Measurements from ENCODE around the gene NKD1. TPM values are rescaled to one million over a fixed set of nuclear protein-coding genes. Genes with fewer than 3 reads are reported as not detected.
"Not testable (repeated sequence)": the region's sequence is repeated elsewhere in the genome, so short reads cannot be mapped to it uniquely, and the experiment has no call there.

NKD1 gene
- total and polyA plus RNA-seq, 8 donors, result 12.5 to 46.9 (median 37.9) TPM

DNA sequence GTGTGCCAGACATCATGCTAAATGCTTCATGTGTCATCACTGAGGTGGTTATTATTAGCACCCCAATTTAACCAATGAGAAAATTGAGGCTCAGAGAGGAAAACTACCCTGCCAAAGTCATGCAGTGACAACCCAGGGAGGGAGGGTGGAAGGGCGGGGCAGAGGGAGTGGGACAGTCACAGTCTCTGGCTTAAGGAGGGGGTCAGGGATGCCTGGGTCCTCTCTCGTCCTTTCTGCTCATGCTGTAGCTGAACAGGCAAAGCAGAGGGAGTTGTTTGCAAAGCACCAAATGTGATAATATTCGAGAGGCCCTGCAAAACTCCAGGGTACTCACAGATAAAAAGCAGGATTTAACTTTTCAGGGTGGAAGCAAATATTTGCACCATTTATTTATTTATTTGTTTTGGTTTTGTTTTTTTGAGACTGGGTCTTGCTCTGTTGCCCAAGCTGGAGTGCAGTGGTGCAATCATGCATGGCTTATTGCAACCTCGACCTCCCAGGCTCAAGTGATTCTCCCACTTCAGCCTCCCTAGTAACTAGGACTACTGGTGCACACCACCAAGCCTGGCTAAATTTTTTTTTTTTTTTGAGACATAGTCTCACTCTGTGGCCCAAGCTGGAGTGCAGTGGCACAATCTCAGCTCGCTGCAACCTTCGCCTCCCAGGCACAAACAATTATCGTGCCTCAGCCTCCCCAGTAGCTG is 47.9 kb upstream of the NKD1 start:
- Histone ChIP-seq H3K36me3 (no peaks in the 10 kb centered on the region), H3K9me3 (no peaks in the 10 kb centered on the region), H3K4me1 (no peaks in the 10 kb centered on the region), H3K27ac (no peak overlapping the region), H3K4me3 (no peak overlapping the region), H3K27me3 (peaks cover 0 to 4% of the 10 kb centered on the region in 2 donors)
- TF ChIP-seq, protein P1, sequence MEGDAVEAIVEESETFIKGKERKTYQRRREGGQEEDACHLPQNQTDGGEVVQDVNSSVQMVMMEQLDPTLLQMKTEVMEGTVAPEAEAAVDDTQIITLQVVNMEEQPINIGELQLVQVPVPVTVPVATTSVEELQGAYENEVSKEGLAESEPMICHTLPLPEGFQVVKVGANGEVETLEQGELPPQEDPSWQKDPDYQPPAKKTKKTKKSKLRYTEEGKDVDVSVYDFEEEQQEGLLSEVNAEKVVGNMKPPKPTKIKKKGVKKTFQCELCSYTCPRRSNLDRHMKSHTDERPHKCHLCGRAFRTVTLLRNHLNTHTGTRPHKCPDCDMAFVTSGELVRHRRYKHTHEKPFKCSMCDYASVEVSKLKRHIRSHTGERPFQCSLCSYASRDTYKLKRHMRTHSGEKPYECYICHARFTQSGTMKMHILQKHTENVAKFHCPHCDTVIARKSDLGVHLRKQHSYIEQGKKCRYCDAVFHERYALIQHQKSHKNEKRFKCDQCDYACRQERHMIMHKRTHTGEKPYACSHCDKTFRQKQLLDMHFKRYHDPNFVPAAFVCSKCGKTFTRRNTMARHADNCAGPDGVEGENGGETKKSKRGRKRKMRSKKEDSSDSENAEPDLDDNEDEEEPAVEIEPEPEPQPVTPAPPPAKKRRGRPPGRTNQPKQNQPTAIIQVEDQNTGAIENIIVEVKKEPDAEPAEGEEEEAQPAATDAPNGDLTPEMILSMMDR (IDR thresholded peaks at IDR 0.05), result no peak
- intact Hi-C loops (cut with DNase I), result no loop called here
- no peak for DNase-seq
- no peak for ATAC-seq

DNA sequence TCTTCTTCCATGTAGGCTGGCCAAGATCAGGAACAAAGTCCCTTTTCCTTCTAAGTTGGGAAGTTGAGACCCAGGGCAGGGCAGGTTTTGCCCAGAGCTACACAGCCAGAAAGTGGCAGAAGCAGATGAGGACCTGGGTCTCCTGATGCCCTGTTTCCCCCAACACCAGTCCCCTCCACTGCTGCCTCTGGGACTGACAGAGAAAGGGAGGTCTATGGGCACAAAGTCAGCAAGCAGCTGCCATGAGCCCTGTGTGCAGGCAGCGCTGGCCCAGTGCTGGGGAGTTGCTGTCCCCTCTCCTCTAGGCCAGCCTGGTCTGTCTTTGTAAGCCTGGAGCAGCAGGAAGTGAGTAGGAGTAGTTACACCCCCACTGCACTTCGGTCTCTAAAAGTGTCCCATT is 46.9 kb upstream of the NKD1 start:
- H3K36me3 ChIP-seq, result no peaks in the 10 kb centered on the region
- peaks cover 0 to 4% of the 10 kb centered on the region in 2 donors for H3K27me3 ChIP-seq
- no peak overlapping the region for H3K27ac ChIP-seq
- intact Hi-C loops (cut with DNase I), result no loop called here
- H3K9me3 ChIP-seq, result no peaks in the 10 kb centered on the region
- no peaks in the 10 kb centered on the region for H3K4me1 ChIP-seq
- ATAC-seq (no peak), DNase-seq (no peak)
- H3K4me3 ChIP-seq, result no peak overlapping the region
- TF ChIP-seq, protein P1 (IDR thresholded peaks at IDR 0.05), result no peak

DNA sequence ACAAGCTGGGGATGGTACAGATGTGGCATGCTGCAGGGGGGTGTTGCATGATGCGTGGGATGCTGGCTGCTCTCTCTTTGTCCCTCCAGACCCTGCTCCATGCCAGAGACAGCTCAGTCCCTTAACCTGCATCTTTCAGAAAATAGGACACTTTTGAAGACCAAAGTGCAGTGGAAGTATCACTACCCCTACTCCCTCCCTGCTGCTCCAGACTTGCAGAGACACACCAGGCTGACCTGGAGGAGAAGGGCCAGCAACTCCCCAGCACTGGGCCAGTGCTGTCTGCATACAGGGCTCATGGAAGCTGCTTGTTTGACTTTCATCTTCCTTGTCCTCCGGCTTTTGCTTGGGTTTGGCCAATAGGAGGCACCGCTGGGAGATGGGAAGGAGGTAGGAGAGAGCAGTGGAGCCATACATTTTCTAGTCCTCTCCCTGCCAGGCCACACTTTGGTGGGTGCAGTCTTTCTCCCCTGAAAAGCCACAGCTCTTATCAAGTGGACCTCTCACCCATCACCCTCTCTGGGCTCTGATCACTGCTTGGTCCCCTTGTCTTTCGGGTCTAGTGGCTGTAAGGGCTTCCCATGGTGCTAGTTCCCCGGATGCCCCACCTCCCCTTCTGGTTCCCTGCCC is 46.1 kb upstream of the NKD1 start:
- TF ChIP-seq, protein P1 (IDR thresholded peaks at IDR 0.05), result no peak
- H3K9me3 ChIP-seq, result no peaks in the 10 kb centered on the region
- no peak overlapping the region for H3K27ac ChIP-seq
- intact Hi-C loops (cut with DNase I), result no loop called here
- ATAC-seq (no peak), DNase-seq (no peak)
- no peaks in the 10 kb centered on the region for H3K4me1 ChIP-seq
- no peak overlapping the region for H3K4me3 ChIP-seq
- H3K27me3 ChIP-seq, result peaks cover 0 to 4% of the 10 kb centered on the region in 2 donors
- H3K36me3 ChIP-seq, result no peaks in the 10 kb centered on the region

DNA sequence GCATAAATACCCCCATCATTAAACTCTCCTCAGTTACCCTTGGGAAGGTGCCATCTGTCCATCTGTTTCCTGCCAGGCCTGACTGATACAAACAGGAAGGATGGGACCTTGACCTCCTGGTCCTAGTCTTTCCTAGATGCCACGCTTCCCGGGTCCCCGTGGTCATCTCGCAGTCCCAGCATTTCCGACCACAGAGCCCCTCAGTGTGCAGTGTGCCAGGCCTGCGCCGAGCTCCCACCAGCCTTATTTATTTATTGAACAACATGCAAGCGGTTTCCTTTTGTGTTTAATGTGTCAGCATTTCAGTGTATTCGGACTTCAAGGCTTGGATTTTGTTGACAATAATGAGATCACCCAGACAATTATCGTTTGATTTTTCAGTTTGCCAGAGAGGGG is 45.6 kb upstream of the NKD1 start:
- H3K4me1 ChIP-seq, result no peaks in the 10 kb centered on the region
- no peak overlapping the region for H3K4me3 ChIP-seq
- H3K9me3 ChIP-seq, result no peaks in the 10 kb centered on the region
- DNase-seq, result peak in 2 of 4 donors; percentile 12 to 24
- TF ChIP-seq, protein P1 (IDR thresholded peaks at IDR 0.05), result no peak
- intact Hi-C loops (cut with DNase I), result no loop called here
- H3K27me3 ChIP-seq, result peaks cover 0 to 4% of the 10 kb centered on the region in 2 donors
- no peaks in the 10 kb centered on the region for H3K36me3 ChIP-seq
- no peak overlapping the region for H3K27ac ChIP-seq
- ATAC-seq, result no peak

DNA sequence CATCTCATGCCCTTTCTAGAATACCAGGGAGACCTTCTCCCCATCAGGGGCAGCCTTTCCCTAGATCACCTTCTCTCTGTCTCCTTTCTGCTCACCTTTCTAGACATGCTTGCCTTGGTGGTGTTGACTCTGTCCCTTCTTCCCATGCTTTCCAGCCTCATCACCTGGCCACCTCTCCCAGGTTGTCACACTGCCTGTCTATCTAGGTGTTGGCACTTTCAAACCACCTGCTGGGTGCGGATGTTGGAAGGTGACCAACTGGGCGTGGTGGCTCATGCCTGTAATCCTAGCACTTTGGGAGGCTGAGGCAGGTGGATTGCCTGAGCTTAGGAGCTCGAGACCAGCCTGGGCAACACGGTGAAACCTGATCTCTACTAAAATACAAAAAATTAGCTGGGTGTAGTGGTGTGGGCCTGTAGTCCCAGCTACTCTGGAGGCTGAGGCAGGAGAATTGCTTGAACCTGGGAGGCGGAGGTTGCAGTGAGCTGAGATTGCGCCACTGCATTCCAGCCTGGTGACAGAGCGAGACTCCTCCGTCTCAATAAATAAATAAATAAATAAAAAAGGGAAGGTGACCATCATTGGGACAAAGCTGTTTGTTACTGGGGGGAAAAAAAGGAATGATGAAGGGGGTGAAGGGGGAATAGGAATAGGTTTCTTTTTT is 44.2 kb upstream of the NKD1 start:
- H3K9me3 ChIP-seq; intact Hi-C loops (cut with DNase I); ATAC-seq; H3K27me3 ChIP-seq; H3K4me3 ChIP-seq; DNase-seq; H3K4me1 ChIP-seq; H3K27ac ChIP-seq; H3K36me3 ChIP-seq: not testable (repeated sequence)
